GM19023 (cell line): ENCODE data around the gene STKLD1.
"Not testable (repeated sequence)": the region's sequence is repeated elsewhere in the genome, so short reads cannot be mapped to it uniquely, and the experiment has no call there.

Source experiments
- ATAC-seq: cut with Tn5 transposase; IDR thresholded peaks from one replicate; pipeline ENCODE4 v1.9.1; 2021; ENCODE audit warnings: mild to moderate bottlenecking, moderate library complexity; ENCODE audit not compliant: unreplicated experiment

Gene STKLD1

DNA sequence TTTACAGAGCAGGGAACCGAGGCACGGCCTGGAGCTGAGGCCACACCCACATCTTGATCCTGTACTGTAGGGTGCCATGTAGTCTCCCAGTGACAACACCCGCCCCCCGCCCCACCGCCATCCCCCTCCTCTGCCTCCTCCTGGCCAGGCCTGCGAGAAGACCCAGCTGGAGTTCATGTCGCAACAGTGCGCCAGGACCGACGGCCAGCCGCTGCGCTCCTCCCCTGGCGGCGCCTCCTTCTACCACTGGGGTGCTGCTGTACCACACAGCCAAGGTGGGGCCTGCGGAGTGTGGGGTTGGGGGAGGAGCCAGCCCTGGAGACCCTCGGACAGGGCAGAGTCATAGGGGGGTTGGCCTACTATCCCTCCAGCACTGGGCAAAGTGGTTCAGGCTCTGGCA, 60.5 kb downstream of the STKLD1 start:
- no peak for ATAC-seq

GRCh38 chr9:133437753-133438531, 61.8 kb downstream of the STKLD1 start:
- ATAC-seq: no peak

- no peak for ATAC-seq
These were observed 63.2 kb downstream of the STKLD1 start for GRCh38 chr9:133439337-133439736.

DNA sequence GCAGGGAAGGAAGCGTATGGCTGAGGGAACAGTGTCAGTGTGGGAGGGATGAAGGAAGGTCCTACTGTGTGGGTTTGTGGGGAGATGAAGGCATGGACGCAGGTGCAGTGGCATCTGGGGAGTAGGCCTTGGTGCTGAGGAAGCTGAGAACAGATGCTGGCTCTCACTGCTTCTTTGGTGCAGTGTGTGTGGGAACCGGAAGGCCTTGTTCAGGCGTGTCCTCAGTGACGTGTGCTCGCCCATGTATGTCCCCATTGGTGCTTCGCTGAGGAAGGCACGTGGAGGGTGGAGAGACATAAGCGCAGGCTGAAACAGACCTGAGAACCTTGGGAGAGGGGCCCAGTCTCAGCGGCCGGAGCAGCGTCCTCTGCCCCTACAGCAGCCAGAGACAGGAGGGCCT, 64.7 kb downstream of the STKLD1 start:
- no peak for ATAC-seq

GRCh38 chr9:133441571-133441970, 65.4 kb downstream of the STKLD1 start:
- no peak for ATAC-seq

DNA sequence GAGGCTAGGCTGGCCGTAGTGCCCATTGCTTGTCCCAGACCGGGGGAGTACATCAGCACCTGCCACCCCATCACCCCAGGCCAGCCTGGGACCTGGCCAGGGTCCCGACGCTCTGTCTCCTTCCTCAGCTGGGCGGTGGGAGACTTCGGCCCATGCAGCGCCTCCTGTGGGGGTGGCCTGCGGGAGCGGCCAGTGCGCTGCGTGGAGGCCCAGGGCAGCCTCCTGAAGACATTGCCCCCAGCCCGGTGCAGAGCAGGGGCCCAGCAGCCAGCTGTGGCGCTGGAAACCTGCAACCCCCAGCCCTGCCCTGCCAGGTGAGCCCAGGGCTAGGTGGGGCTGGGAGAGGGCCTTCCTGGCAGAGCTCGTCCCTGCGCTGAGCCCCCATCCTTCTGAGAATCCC, 67.1 kb downstream of the STKLD1 start:
- ATAC-seq: no peak

DNA sequence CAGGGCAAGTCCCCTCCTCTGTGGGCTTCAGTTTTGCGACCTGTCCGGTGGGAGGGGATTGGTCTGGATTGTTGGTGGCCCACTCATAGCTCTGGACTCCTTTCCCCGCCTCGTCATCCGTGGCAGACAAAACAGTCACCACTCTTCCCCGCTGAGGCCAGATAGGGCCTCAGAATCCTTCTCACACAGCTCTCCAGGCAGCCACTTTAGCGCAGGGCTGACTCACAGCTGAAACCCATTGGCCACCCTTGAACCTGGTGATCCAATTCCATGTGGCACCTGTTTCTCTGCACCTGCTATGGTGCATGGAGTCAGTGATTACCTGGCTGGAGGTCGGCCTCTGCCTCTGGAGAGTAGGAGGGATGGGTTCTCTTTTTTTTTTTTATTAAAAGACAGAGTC, 67.8 kb downstream of the STKLD1 start:
- ATAC-seq: no peak

GRCh38 chr9:133445293-133445969, 69.3 kb downstream of the STKLD1 start:
- no peak for ATAC-seq

GRCh38 chr9:133448487-133448972, 72.4 kb downstream of the STKLD1 start:
- ATAC-seq: no peak

DNA sequence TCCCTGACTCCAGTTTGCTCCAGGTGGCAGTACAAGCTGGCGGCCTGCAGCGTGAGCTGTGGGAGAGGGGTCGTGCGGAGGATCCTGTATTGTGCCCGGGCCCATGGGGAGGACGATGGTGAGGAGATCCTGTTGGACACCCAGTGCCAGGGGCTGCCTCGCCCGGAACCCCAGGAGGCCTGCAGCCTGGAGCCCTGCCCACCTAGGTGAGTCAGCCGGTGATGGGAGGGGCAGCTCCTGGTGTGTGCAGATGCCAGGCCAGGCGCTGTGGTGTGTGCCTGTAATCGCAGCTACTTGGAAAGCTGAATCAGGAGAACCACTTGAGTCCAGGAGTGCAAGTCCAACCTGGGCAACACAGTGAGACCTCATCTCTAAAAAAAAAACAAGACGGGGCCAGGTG, 73.6 kb downstream of the STKLD1 start:
- no peak for ATAC-seq

- ATAC-seq: not testable (repeated sequence)
These were observed 75.7 kb downstream of the STKLD1 start for GRCh38 chr9:133451865-133452264.

DNA sequence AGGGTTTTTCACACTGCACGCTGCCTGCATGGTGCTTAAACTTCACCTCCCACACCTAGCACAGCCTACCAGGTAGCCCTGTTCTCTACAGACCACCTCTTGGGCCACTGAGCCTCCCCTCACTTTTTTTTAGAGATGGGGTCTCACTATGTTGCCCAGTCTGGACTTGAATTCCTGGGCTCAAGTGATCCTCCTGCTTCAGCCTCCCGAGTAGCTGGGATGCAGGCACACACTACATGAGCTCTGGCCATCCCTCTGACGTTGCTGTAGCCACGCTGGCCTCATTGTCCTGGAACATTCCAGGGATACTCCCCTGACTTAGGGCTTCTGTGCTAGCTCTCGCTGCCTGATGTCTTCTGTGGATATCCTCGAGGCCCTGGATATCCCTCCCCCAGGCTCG, 76.4 kb downstream of the STKLD1 start:
- no peak for ATAC-seq

DNA sequence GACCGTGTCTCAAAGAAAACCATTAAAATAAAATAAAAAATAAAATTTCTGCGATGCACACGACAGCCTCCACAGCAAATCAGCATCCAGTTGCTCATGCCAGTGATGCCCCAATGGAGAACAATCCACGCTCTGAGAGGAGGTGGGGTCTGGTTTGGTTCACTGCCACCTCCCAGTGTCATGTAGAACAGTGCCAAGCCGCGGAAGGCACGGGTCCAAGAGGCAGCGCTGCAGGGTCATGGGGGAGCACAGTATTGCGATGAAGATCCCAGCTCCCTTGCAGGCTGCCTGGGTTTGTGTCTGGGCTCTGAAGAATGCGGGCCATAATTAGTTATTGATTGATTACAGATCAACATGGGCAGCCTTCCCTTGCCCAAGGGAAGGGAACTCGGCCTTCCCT, 77.5 kb downstream of the STKLD1 start:
- no peak for ATAC-seq

- ATAC-seq: no peak
These were observed 78.2 kb downstream of the STKLD1 start for GRCh38 chr9:133454325-133454724.

- ATAC-seq: no peak
These were observed 78.9 kb downstream of the STKLD1 start for GRCh38 chr9:133454943-133455673.
